ENCODE measurements around the gene CLASP1. TPM values are rescaled to one million over a fixed set of nuclear protein-coding genes. Genes with fewer than 3 reads are reported as not detected.

Gene CLASP1
- total RNA-seq, 1 experiment from 2014 or later: 28.2 TPM

DNA sequence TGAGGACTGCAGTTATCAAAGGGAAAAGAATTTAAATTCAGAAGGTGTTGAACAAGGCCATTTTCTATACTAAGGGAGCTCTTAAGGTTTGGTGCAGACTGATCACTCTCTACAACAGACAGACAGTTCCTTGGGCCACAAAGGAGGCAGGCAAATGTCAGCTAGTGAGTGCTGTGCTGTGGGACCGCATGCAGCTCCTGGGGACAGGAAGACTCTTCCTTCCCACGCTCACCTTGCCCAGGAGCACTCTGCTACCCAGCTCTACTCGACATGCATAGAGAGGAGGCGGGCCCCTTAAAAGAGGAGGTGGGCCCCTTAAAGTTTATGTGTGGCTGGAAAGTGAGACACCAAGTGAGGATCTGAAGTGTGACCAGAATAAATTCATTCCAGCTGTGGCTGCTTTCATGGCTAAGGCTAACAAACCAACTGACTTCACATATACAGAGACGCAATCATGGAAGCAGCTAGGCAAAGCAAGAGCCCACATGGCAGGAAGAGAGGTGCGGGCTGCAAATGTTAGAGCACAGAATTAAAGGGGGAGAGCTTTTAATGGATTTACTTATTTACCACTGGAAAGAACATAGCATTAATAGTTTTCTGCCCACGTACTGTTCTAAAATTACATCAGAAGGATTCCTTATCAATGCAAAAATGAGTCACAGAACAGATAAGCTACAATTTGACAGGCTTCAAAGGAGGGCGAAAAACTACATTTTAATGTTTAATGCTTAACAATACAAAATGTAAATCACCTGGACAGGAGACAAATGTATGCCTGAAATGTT lies 220.0 kb downstream of the CLASP1 start:
- H3K9me3 ChIP-seq (replicated peaks): no peaks in the 10 kb centered on the region
- DNase-seq (ENCODE audit: low read depth in 1 of 2, low spot score in 2 of 2): no peak
- H3K27ac ChIP-seq: no peak overlapping the region

DNA sequence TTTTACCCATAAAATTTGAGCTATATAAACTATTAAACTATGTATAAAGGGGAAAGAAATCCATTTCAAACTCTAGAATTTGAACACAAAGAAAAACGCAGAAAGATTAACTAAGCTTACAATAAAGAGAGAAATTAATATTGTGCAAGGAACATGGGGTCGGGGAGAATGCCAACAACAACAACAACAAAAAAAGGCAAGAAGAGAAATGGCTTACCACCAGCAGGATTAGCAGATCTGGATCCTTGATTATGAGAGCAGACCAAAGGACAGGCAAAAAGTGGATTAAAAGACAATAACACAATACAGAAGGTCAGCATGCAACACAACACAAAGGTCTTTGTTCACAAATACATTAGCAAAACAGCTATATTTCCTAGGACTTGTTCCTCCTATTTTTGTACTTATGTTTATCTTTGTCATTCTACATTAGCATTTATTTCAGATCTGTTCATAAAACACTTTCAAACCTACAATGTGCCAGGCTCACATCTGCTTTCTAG lies 222.0 kb downstream of the CLASP1 start:
- no peak overlapping the region for H3K27ac ChIP-seq
- no peak for DNase-seq (ENCODE audit: low read depth in 1 of 2, low spot score in 2 of 2)
- H3K4me3 ChIP-seq: no peak overlapping the region
- H3K27me3 ChIP-seq (replicated peaks): no peaks in the 10 kb centered on the region
- H3K36me3 ChIP-seq: peaks cover 34% of the 10 kb centered on the region
- H3K9me3 ChIP-seq (replicated peaks): no peaks in the 10 kb centered on the region
- no peaks in the 10 kb centered on the region for H3K4me1 ChIP-seq (replicated peaks)

More for the DNA sequence above, 220.0 kb downstream of the CLASP1 start:
- H3K27me3 ChIP-seq (replicated peaks): no peaks in the 10 kb centered on the region
- peaks cover 25% of the 10 kb centered on the region for H3K36me3 ChIP-seq
- H3K4me3 ChIP-seq: no peak overlapping the region
- H3K4me1 ChIP-seq (replicated peaks): no peaks in the 10 kb centered on the region

DNA sequence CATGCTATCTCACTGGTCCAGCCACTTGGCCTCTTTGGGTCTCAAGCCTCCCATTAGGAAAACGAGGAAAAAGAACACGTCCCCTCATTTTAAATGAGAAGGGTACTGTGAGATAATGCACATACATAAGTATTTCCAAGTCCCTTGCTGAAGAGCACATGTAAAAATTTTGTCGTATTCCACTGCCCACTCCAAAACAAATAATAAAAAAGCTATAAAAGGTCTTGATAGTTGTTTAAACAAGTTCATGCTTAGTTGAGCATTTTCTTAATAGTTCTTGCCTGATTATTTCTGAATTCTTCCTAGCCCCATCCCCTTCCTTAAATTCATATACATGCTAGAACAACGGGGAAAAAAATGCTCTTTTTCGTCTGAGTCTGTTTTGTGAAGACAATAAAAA lies 228.8 kb downstream of the CLASP1 start:
- DNase-seq (ENCODE audit: low read depth in 1 of 2, low spot score in 2 of 2): no peak
- H3K27ac ChIP-seq: no peak overlapping the region
- H3K27me3 ChIP-seq (replicated peaks): no peaks in the 10 kb centered on the region
- H3K36me3 ChIP-seq: peaks cover 61% of the 10 kb centered on the region
- H3K4me3 ChIP-seq: no peak overlapping the region
- no peaks in the 10 kb centered on the region for H3K9me3 ChIP-seq (replicated peaks)
- no peaks in the 10 kb centered on the region for H3K4me1 ChIP-seq (replicated peaks)

DNA sequence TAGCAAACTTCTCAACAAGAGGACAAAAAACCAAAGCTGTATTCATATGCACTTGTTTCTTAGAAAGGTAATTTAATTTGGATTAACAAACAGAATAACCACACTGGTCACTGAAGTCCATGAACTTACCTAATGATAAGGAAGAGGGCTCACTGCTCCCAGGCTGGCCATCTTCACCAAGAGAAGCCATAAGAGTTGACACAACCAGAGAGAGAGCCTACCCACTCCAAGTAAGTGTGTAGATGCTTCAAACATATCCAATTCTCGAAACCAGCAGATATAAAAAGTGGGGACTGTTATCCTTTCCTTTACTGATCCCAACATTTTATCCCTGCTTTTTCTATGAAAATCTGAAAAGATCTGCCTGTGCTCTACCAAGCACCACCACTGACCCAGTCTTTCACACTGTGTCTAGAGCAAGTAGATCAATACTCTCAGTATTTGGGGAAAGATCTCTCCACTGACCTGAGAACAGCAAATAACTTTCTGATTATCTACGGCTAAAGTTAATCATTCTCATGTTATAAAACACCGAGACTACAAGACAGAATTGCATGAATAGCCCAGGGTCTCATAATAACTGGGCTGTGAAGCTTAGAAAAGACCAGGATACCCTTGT lies 230.1 kb downstream of the CLASP1 start:
- no peaks in the 10 kb centered on the region for H3K9me3 ChIP-seq (replicated peaks)
- H3K36me3 ChIP-seq: peaks cover 58% of the 10 kb centered on the region
- no peak for DNase-seq (ENCODE audit: low read depth in 1 of 2, low spot score in 2 of 2)
- H3K4me3 ChIP-seq: no peak overlapping the region
- no peaks in the 10 kb centered on the region for H3K4me1 ChIP-seq (replicated peaks)
- no peaks in the 10 kb centered on the region for H3K27me3 ChIP-seq (replicated peaks)
- no peak overlapping the region for H3K27ac ChIP-seq

DNA sequence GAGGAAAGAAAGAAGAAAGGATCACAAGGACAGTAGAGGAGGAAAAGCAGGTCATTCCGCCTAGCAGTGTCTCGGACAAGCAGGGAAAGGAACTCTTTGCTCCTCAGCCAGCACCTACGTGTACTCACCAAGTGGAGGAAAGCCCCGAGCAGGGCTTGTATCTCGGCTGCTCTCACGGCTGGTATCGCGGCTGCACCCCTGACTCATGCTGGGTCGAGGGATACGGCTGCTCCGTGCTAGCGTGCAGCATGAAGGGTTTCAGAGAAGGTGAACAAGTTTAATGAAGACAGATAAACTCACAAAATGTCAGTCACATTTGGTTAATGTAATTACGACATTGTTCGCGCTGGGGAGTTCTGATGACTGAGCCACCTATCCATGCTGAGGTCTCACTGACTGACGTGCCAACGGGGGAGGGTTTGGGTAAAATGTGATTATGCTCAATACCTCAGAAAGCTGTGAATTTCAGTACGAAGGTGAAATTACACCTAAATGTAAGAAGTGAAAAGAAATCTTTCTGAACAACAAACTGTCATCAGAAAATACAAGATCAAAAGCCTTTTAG lies 230.7 kb downstream of the CLASP1 start:
- peaks cover 58% of the 10 kb centered on the region for H3K36me3 ChIP-seq
- no peak for DNase-seq (ENCODE audit: low read depth in 1 of 2, low spot score in 2 of 2)
- H3K27ac ChIP-seq: no peak overlapping the region
- no peaks in the 10 kb centered on the region for H3K4me1 ChIP-seq (replicated peaks)
- no peaks in the 10 kb centered on the region for H3K9me3 ChIP-seq (replicated peaks)
- H3K4me3 ChIP-seq: no peak overlapping the region
- H3K27me3 ChIP-seq (replicated peaks): no peaks in the 10 kb centered on the region

DNA sequence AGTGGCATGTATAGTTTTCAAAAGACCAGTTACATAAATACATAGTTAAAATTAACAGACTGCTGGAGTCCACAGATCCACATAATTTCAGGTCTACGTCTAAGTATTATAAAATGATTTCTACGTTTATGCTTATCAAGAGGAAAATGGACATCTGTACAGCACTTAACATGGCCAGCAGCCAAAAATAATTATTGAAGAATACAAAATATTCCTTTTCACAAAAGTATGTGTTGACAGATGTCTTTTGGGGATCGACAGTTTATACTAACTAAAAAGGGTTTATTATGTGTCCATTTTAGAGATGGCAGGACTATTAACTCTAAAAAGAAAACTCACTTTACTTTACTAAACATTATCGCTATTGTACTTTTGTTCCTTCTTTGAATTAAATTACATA lies 231.4 kb downstream of the CLASP1 start:
- no peaks in the 10 kb centered on the region for H3K27me3 ChIP-seq (replicated peaks)
- H3K27ac ChIP-seq: no peak overlapping the region
- no peak for DNase-seq (ENCODE audit: low read depth in 1 of 2, low spot score in 2 of 2)
- peaks cover 57% of the 10 kb centered on the region for H3K36me3 ChIP-seq
- no peaks in the 10 kb centered on the region for H3K4me1 ChIP-seq (replicated peaks)
- H3K4me3 ChIP-seq: no peak overlapping the region
- H3K9me3 ChIP-seq (replicated peaks): no peaks in the 10 kb centered on the region

DNA sequence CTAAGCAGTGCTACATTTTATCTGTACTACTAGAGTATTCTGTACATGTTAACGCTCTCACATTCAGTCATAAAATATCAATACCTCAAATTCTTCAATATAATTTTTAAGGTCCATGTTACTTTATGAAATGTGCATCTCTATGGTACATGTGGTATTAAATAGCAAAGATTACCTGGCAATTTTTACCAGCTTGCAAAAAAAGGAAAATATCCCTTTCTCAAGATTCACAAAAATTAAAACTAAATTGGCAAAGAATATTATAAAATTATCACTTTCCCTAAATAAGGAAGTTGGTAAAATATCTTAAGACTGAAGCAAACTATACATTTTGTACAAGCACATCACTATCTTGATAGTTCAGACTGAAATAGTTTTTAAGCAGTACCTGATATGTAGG lies 233.5 kb downstream of the CLASP1 start:
- H3K9me3 ChIP-seq (replicated peaks): no peaks in the 10 kb centered on the region
- no peaks in the 10 kb centered on the region for H3K4me1 ChIP-seq (replicated peaks)
- H3K36me3 ChIP-seq: peaks cover 42% of the 10 kb centered on the region
- H3K27ac ChIP-seq: no peak overlapping the region
- no peaks in the 10 kb centered on the region for H3K27me3 ChIP-seq (replicated peaks)
- no peak for DNase-seq (ENCODE audit: low read depth in 1 of 2, low spot score in 2 of 2)
- H3K4me3 ChIP-seq: no peak overlapping the region

DNA sequence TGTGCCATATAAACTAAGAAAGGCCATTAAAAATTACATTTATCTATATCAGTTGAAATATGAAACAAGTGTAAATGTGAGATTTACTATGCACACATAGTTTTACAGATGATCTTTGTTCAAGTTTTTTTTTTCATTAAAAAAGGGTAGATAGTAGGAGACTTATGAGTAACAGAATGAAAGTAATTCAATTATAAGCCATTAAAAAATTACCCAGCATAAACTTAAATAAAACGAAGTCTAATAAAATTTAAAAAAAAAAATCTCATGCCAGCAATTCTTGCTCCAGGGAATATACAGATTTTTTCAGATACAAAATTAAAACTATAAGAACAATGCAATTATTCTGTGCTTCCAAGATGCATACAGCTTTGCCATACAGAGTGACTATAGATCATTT lies 236.9 kb downstream of the CLASP1 start:
- DNase-seq (ENCODE audit: low read depth in 1 of 2, low spot score in 2 of 2): no peak
- Histone ChIP-seq H3K27ac (no peak overlapping the region), H3K4me1 (replicated peaks) (no peaks in the 10 kb centered on the region), H3K4me3 (no peak overlapping the region), H3K9me3 (replicated peaks) (no peaks in the 10 kb centered on the region), H3K27me3 (replicated peaks) (no peaks in the 10 kb centered on the region), H3K36me3 (peaks cover 30% of the 10 kb centered on the region)

DNA sequence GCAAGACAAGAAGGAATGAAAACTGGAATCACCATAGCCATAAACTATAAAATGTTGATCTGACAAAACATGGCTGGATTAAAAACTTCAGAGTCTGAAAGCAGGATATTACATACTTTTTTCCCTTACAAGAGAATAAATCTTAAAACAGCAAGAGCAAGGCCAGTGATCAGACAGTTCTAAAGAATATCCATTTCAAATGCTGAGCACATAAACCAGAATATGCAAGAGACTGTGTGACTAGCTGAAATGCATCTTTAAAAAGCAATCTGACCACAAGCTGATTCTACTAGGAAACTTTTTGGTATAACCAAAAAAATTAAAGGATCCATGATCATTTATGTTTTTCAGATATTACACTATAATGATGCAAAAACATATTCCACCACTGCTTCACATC lies 239.3 kb downstream of the CLASP1 start:
- DNase-seq (ENCODE audit: low read depth in 1 of 2, low spot score in 2 of 2): no peak
- Histone ChIP-seq H3K9me3 (replicated peaks) (no peaks in the 10 kb centered on the region), H3K36me3 (peaks cover 29% of the 10 kb centered on the region), H3K27ac (no peak overlapping the region), H3K4me1 (replicated peaks) (no peaks in the 10 kb centered on the region), H3K4me3 (no peak overlapping the region), H3K27me3 (replicated peaks) (no peaks in the 10 kb centered on the region)

DNA sequence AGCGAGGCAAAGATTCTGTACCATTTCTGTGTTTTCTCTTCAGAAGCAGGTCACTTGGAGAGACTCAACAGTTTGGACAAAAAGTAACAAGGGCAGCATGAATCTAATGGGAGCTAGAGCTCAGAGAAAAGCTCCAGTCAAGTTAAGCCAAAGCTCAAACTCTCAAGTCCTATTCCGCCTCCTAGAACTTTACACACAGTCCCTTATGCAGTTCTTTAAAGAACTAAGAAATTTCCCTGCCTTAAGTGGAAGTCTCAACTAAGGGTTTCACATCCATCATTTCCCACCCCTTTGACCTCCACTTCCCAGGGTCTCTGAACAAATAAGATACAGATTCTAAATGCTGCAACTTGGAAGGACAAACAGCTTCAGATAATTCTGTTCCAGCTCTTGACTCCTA lies 239.9 kb downstream of the CLASP1 start:
- no peaks in the 10 kb centered on the region for H3K27me3 ChIP-seq (replicated peaks)

DNA sequence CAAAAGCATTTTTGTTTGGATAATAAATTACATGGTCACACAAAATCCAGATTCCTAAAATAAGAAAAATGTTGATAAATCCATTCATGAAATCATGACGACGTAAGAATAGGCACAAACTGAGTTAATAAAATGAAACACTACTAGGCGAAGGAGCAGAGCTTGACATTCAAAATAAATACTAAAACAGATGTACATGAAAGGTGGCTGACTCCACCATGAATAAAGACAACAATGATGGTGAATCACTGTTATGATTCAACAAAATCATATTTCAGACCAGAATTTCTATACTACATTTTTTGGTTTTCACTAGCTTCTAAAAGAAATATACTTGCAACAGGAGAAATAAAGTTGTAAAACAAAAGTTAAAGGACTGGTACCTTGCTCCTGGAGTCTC lies 240.6 kb downstream of the CLASP1 start:
- no peaks in the 10 kb centered on the region for H3K9me3 ChIP-seq (replicated peaks)
- DNase-seq (ENCODE audit: low read depth in 1 of 2, low spot score in 2 of 2): no peak
- H3K27ac ChIP-seq: no peak overlapping the region
- H3K4me1 ChIP-seq (replicated peaks): no peaks in the 10 kb centered on the region
- H3K27me3 ChIP-seq (replicated peaks): no peaks in the 10 kb centered on the region
- H3K4me3 ChIP-seq: no peak overlapping the region
- H3K36me3 ChIP-seq: peaks cover 33% of the 10 kb centered on the region

More for the DNA sequence above, 239.9 kb downstream of the CLASP1 start:
- Histone ChIP-seq H3K4me1 (replicated peaks) (no peaks in the 10 kb centered on the region), H3K9me3 (replicated peaks) (no peaks in the 10 kb centered on the region), H3K4me3 (no peak overlapping the region), H3K36me3 (peaks cover 34% of the 10 kb centered on the region), H3K27ac (no peak overlapping the region)
- no peak for DNase-seq (ENCODE audit: low read depth in 1 of 2, low spot score in 2 of 2)

DNA sequence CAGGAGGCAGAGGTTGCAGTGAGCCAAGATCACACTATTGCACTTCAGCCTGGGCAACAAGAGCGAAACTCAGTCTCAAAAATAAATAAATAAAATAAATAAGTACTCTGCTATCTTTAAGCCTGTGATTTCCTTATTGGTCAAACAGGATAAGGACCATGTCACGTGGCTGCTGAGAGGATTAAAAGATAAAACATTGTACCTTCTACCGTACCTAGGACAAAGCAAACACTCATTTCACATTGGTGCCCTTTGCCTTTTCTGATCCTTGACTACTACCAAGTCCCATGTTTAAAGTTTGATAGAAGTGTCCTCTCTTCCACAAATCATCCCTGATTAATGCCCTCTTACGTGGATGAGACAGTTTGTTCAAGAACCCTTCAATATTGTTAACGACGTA lies 244.0 kb downstream of the CLASP1 start:
- Histone ChIP-seq H3K4me1 (replicated peaks) (no peaks in the 10 kb centered on the region), H3K4me3 (no peak overlapping the region), H3K36me3 (peaks cover 64% of the 10 kb centered on the region), H3K27ac (no peak overlapping the region), H3K9me3 (replicated peaks) (no peaks in the 10 kb centered on the region), H3K27me3 (replicated peaks) (no peaks in the 10 kb centered on the region)
- DNase-seq (ENCODE audit: low read depth in 1 of 2, low spot score in 2 of 2): no peak

DNA sequence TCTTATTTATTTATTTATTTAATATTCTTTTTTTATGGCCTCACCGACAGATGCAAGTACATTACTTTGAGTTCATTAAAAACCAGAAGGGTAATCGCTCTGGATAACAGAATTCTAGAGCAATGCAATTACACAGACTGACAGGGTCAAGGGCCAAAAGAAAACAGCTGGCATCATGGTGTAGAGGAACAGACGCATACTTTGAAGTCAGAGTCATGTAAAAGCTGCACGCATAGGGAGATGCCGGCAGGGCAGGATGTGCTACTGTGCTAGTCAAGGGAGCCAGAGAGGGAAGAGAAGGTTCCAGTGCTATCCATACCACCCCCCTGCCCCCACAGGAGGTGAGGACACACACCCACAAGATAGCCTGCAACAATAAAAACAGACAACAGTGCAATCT lies 249.1 kb downstream of the CLASP1 start:
- DNase-seq (ENCODE audit: low read depth in 1 of 2, low spot score in 2 of 2): no peak
- Histone ChIP-seq H3K4me3 (no peak overlapping the region), H3K36me3 (peaks cover 80% of the 10 kb centered on the region), H3K4me1 (replicated peaks) (no peaks in the 10 kb centered on the region; the same call in 1 of the 2 replicates), H3K27me3 (replicated peaks) (no peaks in the 10 kb centered on the region), H3K9me3 (replicated peaks) (no peaks in the 10 kb centered on the region), H3K27ac (no peak overlapping the region)

DNA sequence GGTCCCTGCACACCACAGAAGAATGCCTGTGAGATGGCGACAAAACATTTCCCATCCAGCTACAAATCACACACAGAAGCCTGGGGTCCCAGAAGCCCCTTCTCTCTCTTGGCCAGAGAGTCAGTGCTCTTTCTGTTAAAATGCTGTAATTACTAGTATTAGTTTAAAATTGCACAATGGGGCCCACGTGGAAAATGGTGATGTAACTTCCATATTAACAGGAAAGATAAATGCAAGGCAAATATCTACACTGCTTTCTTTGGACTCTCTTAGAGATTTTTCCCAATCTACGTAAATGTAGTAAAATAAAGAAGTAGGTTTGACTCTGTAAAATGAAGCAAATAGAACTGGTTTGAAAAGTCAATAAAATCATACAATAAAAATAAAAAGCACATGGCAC lies 250.4 kb downstream of the CLASP1 start:
- no peaks in the 10 kb centered on the region for H3K27me3 ChIP-seq (replicated peaks)
- H3K4me3 ChIP-seq: no peak overlapping the region
- no peak overlapping the region for H3K27ac ChIP-seq
- H3K9me3 ChIP-seq (replicated peaks): no peaks in the 10 kb centered on the region
- DNase-seq (ENCODE audit: low read depth in 1 of 2, low spot score in 2 of 2): no peak
- no peaks in the 10 kb centered on the region; the same call in 1 of the 2 replicates for H3K4me1 ChIP-seq (replicated peaks)
- peaks cover 80% of the 10 kb centered on the region for H3K36me3 ChIP-seq

Measured in SJSA1 (cell line).